ENCODE data around the gene NAT14.

DNA sequence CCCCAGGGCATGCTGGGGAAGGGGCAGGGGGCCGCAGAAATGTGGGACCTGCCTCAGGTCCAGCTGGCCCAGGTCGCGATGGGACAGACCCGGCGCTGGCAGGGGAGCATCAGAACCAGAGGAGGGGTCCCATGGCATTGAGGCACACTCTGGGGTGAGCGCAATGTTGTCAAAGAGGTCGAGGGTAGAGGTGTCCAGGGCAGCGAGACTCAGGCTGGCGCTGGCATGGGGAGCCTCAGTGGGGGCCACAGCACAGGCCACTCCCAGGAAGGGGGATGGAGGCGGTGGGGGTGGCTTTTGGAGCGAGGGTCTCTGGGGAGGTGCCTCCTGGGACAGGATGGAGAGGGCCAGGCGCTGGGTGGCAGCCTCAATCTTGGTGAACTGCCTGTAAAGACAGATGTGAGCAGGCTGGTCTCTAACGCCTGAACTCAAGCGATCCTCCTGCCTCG lies 21.4 kb upstream of the NAT14 start:
- TF ChIP-seq POLR2AphosphoS5 (IDR thresholded peaks at IDR 0.05; ENCODE audit: low read depth, low read length) (no peak), SIN3A (IDR thresholded peaks at IDR 0.05; ENCODE audit: borderline replicate concordance, insufficient read depth, low read length) (no peak), TAF1 (IDR thresholded peaks at IDR 0.05; ENCODE audit: borderline replicate concordance, insufficient read depth, low read length) (no peak)
- TF ChIP-seq, protein P1, sequence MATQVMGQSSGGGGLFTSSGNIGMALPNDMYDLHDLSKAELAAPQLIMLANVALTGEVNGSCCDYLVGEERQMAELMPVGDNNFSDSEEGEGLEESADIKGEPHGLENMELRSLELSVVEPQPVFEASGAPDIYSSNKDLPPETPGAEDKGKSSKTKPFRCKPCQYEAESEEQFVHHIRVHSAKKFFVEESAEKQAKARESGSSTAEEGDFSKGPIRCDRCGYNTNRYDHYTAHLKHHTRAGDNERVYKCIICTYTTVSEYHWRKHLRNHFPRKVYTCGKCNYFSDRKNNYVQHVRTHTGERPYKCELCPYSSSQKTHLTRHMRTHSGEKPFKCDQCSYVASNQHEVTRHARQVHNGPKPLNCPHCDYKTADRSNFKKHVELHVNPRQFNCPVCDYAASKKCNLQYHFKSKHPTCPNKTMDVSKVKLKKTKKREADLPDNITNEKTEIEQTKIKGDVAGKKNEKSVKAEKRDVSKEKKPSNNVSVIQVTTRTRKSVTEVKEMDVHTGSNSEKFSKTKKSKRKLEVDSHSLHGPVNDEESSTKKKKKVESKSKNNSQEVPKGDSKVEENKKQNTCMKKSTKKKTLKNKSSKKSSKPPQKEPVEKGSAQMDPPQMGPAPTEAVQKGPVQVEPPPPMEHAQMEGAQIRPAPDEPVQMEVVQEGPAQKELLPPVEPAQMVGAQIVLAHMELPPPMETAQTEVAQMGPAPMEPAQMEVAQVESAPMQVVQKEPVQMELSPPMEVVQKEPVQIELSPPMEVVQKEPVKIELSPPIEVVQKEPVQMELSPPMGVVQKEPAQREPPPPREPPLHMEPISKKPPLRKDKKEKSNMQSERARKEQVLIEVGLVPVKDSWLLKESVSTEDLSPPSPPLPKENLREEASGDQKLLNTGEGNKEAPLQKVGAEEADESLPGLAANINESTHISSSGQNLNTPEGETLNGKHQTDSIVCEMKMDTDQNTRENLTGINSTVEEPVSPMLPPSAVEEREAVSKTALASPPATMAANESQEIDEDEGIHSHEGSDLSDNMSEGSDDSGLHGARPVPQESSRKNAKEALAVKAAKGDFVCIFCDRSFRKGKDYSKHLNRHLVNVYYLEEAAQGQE (IDR thresholded peaks at IDR 0.05; ENCODE audit: insufficient read depth in 1 of 2, low read depth in 2 of 2, low read length in 2 of 2): no peak
